ENCODE data around the gene USP35.

Gene USP35

GRCh38 chr11:78188286-78189173 is at the start of gene USP35, which contains the start of gene KCTD21:
USP35 (plus strand) TSS chr11:78188919; CDS start chr11:78196246, 7,327 bp downstream.
KCTD21 (minus strand) TSS chr11:78188626; CDS start chr11:78174554, 14,072 bp downstream.
- DNase-seq (ENCODE audit: low read depth), result peak; percentile 99
- H3K4me3 ChIP-seq (ENCODE audit: low read depth, low read length), result peak within 1 kb of the TSS; percentile 68
- TF ChIP-seq MAX (IDR thresholded peaks at IDR 0.05; ENCODE audit: low read depth, low read length) (peak; percentile 58), CTCF (IDR thresholded peaks at IDR 0.05; ENCODE audit: low read depth, low read length) (no peak), POLR2A (IDR thresholded peaks at IDR 0.05; ENCODE audit: extremely low read depth, insufficient read length) (peak; percentile 50), MYC (IDR thresholded peaks at IDR 0.05; ENCODE audit: low read depth, low read length) (peak; percentile 50)

GRCh38 chr11:78139422-78140391 is 49.0 kb upstream of the USP35 start, which contains the start of gene ALG8:
ALG8 (minus strand) TSS chr11:78139626; CDS start chr11:78139588, 38 bp downstream.
- TF ChIP-seq MAX (IDR thresholded peaks at IDR 0.05; ENCODE audit: low read depth, low read length) (peak; percentile 98), CTCF (IDR thresholded peaks at IDR 0.05; ENCODE audit: low read depth, low read length) (no peak), MYC (IDR thresholded peaks at IDR 0.05; ENCODE audit: low read depth, low read length) (peak; percentile 99), POLR2A (IDR thresholded peaks at IDR 0.05; ENCODE audit: extremely low read depth, insufficient read length) (peak; percentile 93)
- peak; percentile 99 for DNase-seq (ENCODE audit: low read depth)
- H3K4me3 ChIP-seq (ENCODE audit: low read depth, low read length), result peak within 1 kb of the TSS; percentile 99

GRCh38 chr11:78140392-78141077 is 48.2 kb upstream of the USP35 start:
- H3K4me3 ChIP-seq (ENCODE audit: low read depth, low read length), result peak overlapping the region; percentile 99
- no peak for TF ChIP-seq MAX (IDR thresholded peaks at IDR 0.05; ENCODE audit: low read depth, low read length)
- TF ChIP-seq CTCF (IDR thresholded peaks at IDR 0.05; ENCODE audit: low read depth, low read length), result no peak
- TF ChIP-seq POLR2A (IDR thresholded peaks at IDR 0.05; ENCODE audit: extremely low read depth, insufficient read length), result no peak
- no peak for TF ChIP-seq MYC (IDR thresholded peaks at IDR 0.05; ENCODE audit: low read depth, low read length)
- DNase-seq (ENCODE audit: low read depth), result peak; percentile 52

GRCh38 chr11:78145511-78146025 is 43.2 kb upstream of the USP35 start:
- no peak overlapping the region for H3K4me3 ChIP-seq (ENCODE audit: low read depth, low read length)
- TF ChIP-seq CTCF (IDR thresholded peaks at IDR 0.05; ENCODE audit: low read depth, low read length), result no peak
- no peak for TF ChIP-seq POLR2A (IDR thresholded peaks at IDR 0.05; ENCODE audit: extremely low read depth, insufficient read length)
- TF ChIP-seq MAX (IDR thresholded peaks at IDR 0.05; ENCODE audit: low read depth, low read length), result no peak
- TF ChIP-seq MYC (IDR thresholded peaks at IDR 0.05; ENCODE audit: low read depth, low read length), result no peak
- DNase-seq (ENCODE audit: low read depth), result no peak

- TF ChIP-seq POLR2A (IDR thresholded peaks at IDR 0.05; ENCODE audit: extremely low read depth, insufficient read length) (no peak), MYC (IDR thresholded peaks at IDR 0.05; ENCODE audit: low read depth, low read length) (no peak), CTCF (IDR thresholded peaks at IDR 0.05; ENCODE audit: low read depth, low read length) (no peak), MAX (IDR thresholded peaks at IDR 0.05; ENCODE audit: low read depth, low read length) (no peak)
- DNase-seq (ENCODE audit: low read depth), result no peak
- H3K4me3 ChIP-seq (ENCODE audit: low read depth, low read length), result no peak overlapping the region
These were observed 40.9 kb upstream of the USP35 start for GRCh38 chr11:78147807-78148206.

Data from NB4 (cell line).